SKM-1 treated with dmso at 0.1 percent for 144 hours (cell line): ENCODE measurements around the gene PTPRT.
"Not testable (repeated sequence)": the region's sequence is repeated elsewhere in the genome, so short reads cannot be mapped to it uniquely, and the experiment has no call there.

Source experiments
- DNase-seq: peaks from one replicate; lab custom pipeline; 2025; ENCODE audit not compliant: unreplicated experiment; lab: John Stamatoyannopoulos, UW

PTPRT gene

GRCh38 chr20:42920776-42921175 is 268.9 kb downstream of the PTPRT start:
- no peak for DNase-seq

GRCh38 chr20:42919316-42919715 is 270.4 kb downstream of the PTPRT start:
- no peak for DNase-seq

GRCh38 chr20:42915081-42915480 is 274.6 kb downstream of the PTPRT start:
- no peak for DNase-seq

GRCh38 chr20:42914302-42914701 is 275.4 kb downstream of the PTPRT start:
- DNase-seq, result no peak

GRCh38 chr20:42910808-42911207 is 278.9 kb downstream of the PTPRT start:
- not testable (repeated sequence) for DNase-seq

GRCh38 chr20:42907730-42908129 is 282.0 kb downstream of the PTPRT start:
- DNase-seq, result no peak

GRCh38 chr20:42906120-42906519 is 283.6 kb downstream of the PTPRT start:
- no peak for DNase-seq

GRCh38 chr20:42902509-42902908 is 287.2 kb downstream of the PTPRT start:
- no peak for DNase-seq

- no peak for DNase-seq
These were observed 287.8 kb downstream of the PTPRT start for GRCh38 chr20:42901689-42902440.

- DNase-seq, result not testable (repeated sequence)
These were observed 288.9 kb downstream of the PTPRT start for GRCh38 chr20:42900764-42901163.

GRCh38 chr20:42895020-42895419 is 294.7 kb downstream of the PTPRT start:
- no peak for DNase-seq

- DNase-seq, result no peak
These were observed 295.2 kb downstream of the PTPRT start for GRCh38 chr20:42894483-42894882.

- no peak for DNase-seq
These were observed 300.2 kb downstream of the PTPRT start for GRCh38 chr20:42889517-42889916.

GRCh38 chr20:42887281-42887680 is 302.4 kb downstream of the PTPRT start:
- DNase-seq, result no peak

- DNase-seq, result no peak
These were observed 302.9 kb downstream of the PTPRT start for GRCh38 chr20:42886801-42887200.

- DNase-seq, result no peak
These were observed 303.7 kb downstream of the PTPRT start for GRCh38 chr20:42886046-42886445.

GRCh38 chr20:42875581-42875980 is 314.1 kb downstream of the PTPRT start:
- no peak for DNase-seq

- DNase-seq, result no peak
These were observed 316.4 kb downstream of the PTPRT start for GRCh38 chr20:42873259-42873658.

GRCh38 chr20:42864116-42864515 is 325.6 kb downstream of the PTPRT start:
- no peak for DNase-seq

GRCh38 chr20:42862446-42862845 is 327.3 kb downstream of the PTPRT start:
- no peak for DNase-seq

GRCh38 chr20:42857446-42857845 is 332.3 kb downstream of the PTPRT start:
- no peak for DNase-seq

- no peak for DNase-seq
These were observed 333.8 kb downstream of the PTPRT start for GRCh38 chr20:42855896-42856295.

GRCh38 chr20:42852691-42853090 is 337.0 kb downstream of the PTPRT start:
- DNase-seq, result no peak
